Smooth muscle cell (in vitro differentiated cells): ENCODE data around the gene OR2AT4. TPM values are rescaled to one million over a fixed set of nuclear protein-coding genes. Genes with fewer than 3 reads are reported as not detected.

Experiments
- DNase-seq: peaks from one replicate; lab custom pipeline; 2025; ENCODE audit not compliant: unreplicated experiment; lab: John Stamatoyannopoulos, UW
- H2AFZ ChIP-seq: fragments of 200-600 bp; sonication (generic); 2 replicates; pipeline ENCODE4 v1.6.0; 2016; ENCODE audit warnings: antibody characterized with exemption, low read depth, mild to moderate bottlenecking
- H3F3A ChIP-seq: fragments of 200-600 bp; sonication (generic); 2 replicates; pipeline ENCODE4 v1.6.0; 2017; ENCODE audit warnings: antibody characterized with exemption, low read depth
- H3K27ac ChIP-seq: fragments of 200-600 bp; sonication (generic); 2 replicates; pipeline ENCODE4 v1.5.1; 2016; ENCODE audit warnings: low read depth, mild to moderate bottlenecking
- H3K27me3 ChIP-seq: fragments of 200-600 bp; sonication (generic); 2 replicates; pipeline ENCODE4 v1.6.1; 2016; ENCODE audit warnings: low read depth, mild to moderate bottlenecking
- H3K36me3 ChIP-seq: fragments of 200-600 bp; sonication (generic); 2 replicates; pipeline ENCODE4 v1.5.1; 2016; ENCODE audit warnings: low read depth
- H3K4me1 ChIP-seq: fragments of 200-600 bp; sonication (generic); 2 replicates; pipeline ENCODE4 v1.5.1; 2016; ENCODE audit warnings: low read depth
- H3K4me2 ChIP-seq: fragments of 200-600 bp; sonication (generic); 2 replicates; pipeline ENCODE4 v1.6.0; 2016; ENCODE audit warnings: mild to moderate bottlenecking
- H3K4me3 ChIP-seq: fragments of 200-600 bp; sonication (generic); 2 replicates; pipeline ENCODE4 v1.5.1; 2016; ENCODE audit warnings: mild to moderate bottlenecking
- H3K79me2 ChIP-seq: fragments of 200-600 bp; sonication (generic); 2 replicates; pipeline ENCODE4 v1.6.0; 2016; ENCODE audit warnings: low read depth, mild to moderate bottlenecking
- H3K9ac ChIP-seq: fragments of 200-600 bp; sonication (generic); 2 replicates; pipeline ENCODE4 v1.6.0; 2016; ENCODE audit warnings: low read depth
- H3K9me3 ChIP-seq: fragments of 200-600 bp; sonication (generic); replicated peaks from 2 replicates; pipeline ENCODE4 v1.5.1; 2016; ENCODE audit warnings: low read depth
- H4K20me1 ChIP-seq: fragments of 200-600 bp; sonication (generic); 2 replicates; pipeline ENCODE4 v1.6.0; 2016; ENCODE audit warnings: low read depth
- CTCF ChIP-seq: fragments of 200-600 bp; sonication (generic); IDR thresholded peaks from 2 replicates; pipeline ENCODE4 v1.5.1; 2017; ENCODE audit warnings: borderline replicate concordance, mild to moderate bottlenecking, antibody characterized with exemption; ENCODE audit not compliant: insufficient read depth, poor library complexity, severe bottlenecking
- WGBS: methylation state at CpG from one replicate; pipeline ENCODE4 v1.1.7; 2016; ENCODE audit warnings: low lambda C conversion rate; 5-methylcytosine and 5-hydroxymethylcytosine counted together
- polyA plus RNA-seq: library from polyadenylated mRNA; unstranded; fragments of >200 nt; fragmentation: Nextera tagmentation; extraction: Ambion mirVana; gene quantifications from 2 replicates; pipeline ENCODE4 v1.2.1, GENCODE V29; 2016
- total RNA-seq: library from RNA; depleted of rRNA; stranded (reverse); fragments of >200 nt; gene quantifications from 2 replicates; pipeline ENCODE4 v1.2.3, GENCODE V29; 2014

The OR2AT4 gene
- total and polyA plus RNA-seq, 2 experiments from 2014 or later: not detected

GRCh38 chr11:75133976-75134375 is 37.3 kb upstream of the OR2AT4 start:
- WGBS: 73% methylated on average over 6 of the region's 6 CpGs
- Histone ChIP-seq H2AFZ (no peak overlapping the region), H3K4me3 (no peak overlapping the region), H4K20me1 (no peaks in the 10 kb centered on the region), H3K27me3 (peaks cover 10% of the 10 kb centered on the region), H3K79me2 (no peaks in the 10 kb centered on the region), H3K9ac (no peak overlapping the region), H3K36me3 (no peaks in the 10 kb centered on the region), H3K4me1 (no peaks in the 10 kb centered on the region), H3K4me2 (no peak overlapping the region), H3K9me3 (no peaks in the 10 kb centered on the region), H3F3A (no peaks in the 10 kb centered on the region), H3K27ac (no peak overlapping the region)
- no peak for DNase-seq
- no peak for TF ChIP-seq CTCF

- Histone ChIP-seq H2AFZ (no peak overlapping the region), H3K27ac (no peak overlapping the region), H3K36me3 (no peaks in the 10 kb centered on the region), H3K27me3 (peaks cover 4% of the 10 kb centered on the region), H3K4me3 (no peak overlapping the region), H3F3A (no peaks in the 10 kb centered on the region), H3K79me2 (no peaks in the 10 kb centered on the region), H3K9me3 (no peaks in the 10 kb centered on the region), H3K4me1 (no peaks in the 10 kb centered on the region), H3K9ac (no peak overlapping the region), H3K4me2 (no peak overlapping the region), H4K20me1 (no peaks in the 10 kb centered on the region)
- DNase-seq: no peak
- TF ChIP-seq CTCF: no peak
- 91% methylated on average over 3 of the region's 3 CpGs for WGBS
These were observed 35.4 kb upstream of the OR2AT4 start for GRCh38 chr11:75132080-75132479.

- no peak overlapping the region for H3K4me3 ChIP-seq
- no peaks in the 10 kb centered on the region for H3K4me1 ChIP-seq
- H3K9me3 ChIP-seq: no peaks in the 10 kb centered on the region
- no peak overlapping the region for H3K27ac ChIP-seq
- H3K4me2 ChIP-seq: no peak overlapping the region
- no peaks in the 10 kb centered on the region for H3K27me3 ChIP-seq
- 81% methylated on average over 2 of the region's 2 CpGs for WGBS
- H3K36me3 ChIP-seq: no peaks in the 10 kb centered on the region
- no peaks in the 10 kb centered on the region for H4K20me1 ChIP-seq
- no peak overlapping the region for H3K9ac ChIP-seq
- no peak overlapping the region for H2AFZ ChIP-seq
- H3K79me2 ChIP-seq: no peaks in the 10 kb centered on the region
- DNase-seq: no peak
- H3F3A ChIP-seq: no peaks in the 10 kb centered on the region
- TF ChIP-seq CTCF: no peak
These were observed 29.9 kb upstream of the OR2AT4 start for GRCh38 chr11:75126564-75126963.

- TF ChIP-seq CTCF: no peak
- H3K4me1 ChIP-seq: no peaks in the 10 kb centered on the region
- H3K9me3 ChIP-seq: peaks cover 2% of the 10 kb centered on the region
- H3K9ac ChIP-seq: no peak overlapping the region
- H3K27me3 ChIP-seq: no peaks in the 10 kb centered on the region
- no peaks in the 10 kb centered on the region for H4K20me1 ChIP-seq
- H2AFZ ChIP-seq: no peak overlapping the region
- no peaks in the 10 kb centered on the region for H3K36me3 ChIP-seq
- no peaks in the 10 kb centered on the region for H3F3A ChIP-seq
- no peak overlapping the region for H3K4me2 ChIP-seq
- WGBS: 56% methylated on average over 1 of the region's 1 CpG
- no peak overlapping the region for H3K27ac ChIP-seq
- H3K79me2 ChIP-seq: no peaks in the 10 kb centered on the region
- no peak overlapping the region for H3K4me3 ChIP-seq
- DNase-seq: no peak
These were observed 21.9 kb upstream of the OR2AT4 start for GRCh38 chr11:75118577-75118976.
